ENCODE data around the gene DAO.

DNA sequence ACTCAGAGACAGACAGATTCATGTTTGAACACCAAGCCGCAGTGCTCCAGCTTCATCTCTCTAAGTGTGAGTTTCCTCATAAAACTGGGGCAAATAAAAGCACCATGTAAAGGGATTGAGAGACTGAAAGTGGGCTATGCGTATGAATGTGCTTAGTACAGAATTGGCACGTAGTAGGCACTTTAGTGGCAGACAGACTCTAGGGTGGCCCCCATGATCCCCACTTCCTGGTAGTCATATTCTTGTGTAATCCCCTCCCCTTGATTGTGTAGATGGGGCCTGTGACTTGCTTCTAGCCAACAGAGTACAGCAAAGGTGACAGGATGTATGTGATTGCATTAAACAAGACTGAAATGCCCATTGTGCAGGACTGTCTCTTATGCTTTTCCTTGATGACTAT lies 43.0 kb downstream of the DAO start:
- no peak for TF ChIP-seq EZH2 (IDR thresholded peaks at IDR 0.05; ENCODE audit: low read depth)
- TF ChIP-seq, protein P1, sequence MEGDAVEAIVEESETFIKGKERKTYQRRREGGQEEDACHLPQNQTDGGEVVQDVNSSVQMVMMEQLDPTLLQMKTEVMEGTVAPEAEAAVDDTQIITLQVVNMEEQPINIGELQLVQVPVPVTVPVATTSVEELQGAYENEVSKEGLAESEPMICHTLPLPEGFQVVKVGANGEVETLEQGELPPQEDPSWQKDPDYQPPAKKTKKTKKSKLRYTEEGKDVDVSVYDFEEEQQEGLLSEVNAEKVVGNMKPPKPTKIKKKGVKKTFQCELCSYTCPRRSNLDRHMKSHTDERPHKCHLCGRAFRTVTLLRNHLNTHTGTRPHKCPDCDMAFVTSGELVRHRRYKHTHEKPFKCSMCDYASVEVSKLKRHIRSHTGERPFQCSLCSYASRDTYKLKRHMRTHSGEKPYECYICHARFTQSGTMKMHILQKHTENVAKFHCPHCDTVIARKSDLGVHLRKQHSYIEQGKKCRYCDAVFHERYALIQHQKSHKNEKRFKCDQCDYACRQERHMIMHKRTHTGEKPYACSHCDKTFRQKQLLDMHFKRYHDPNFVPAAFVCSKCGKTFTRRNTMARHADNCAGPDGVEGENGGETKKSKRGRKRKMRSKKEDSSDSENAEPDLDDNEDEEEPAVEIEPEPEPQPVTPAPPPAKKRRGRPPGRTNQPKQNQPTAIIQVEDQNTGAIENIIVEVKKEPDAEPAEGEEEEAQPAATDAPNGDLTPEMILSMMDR (conservative IDR thresholded peaks at IDR 0.05): no peak

Data from PC-9 (cell line).